ENCODE results near the gene MLXIP. TPM values are rescaled to one million over a fixed set of nuclear protein-coding genes. Genes with fewer than 3 reads are reported as not detected.

Gene MLXIP
- total and polyA plus RNA-seq, 2 of the 8 experiments (the other 6 are each of a cell fraction or from before 2014, with no cell fraction given): 5.5 to 40.5 TPM

DNA sequence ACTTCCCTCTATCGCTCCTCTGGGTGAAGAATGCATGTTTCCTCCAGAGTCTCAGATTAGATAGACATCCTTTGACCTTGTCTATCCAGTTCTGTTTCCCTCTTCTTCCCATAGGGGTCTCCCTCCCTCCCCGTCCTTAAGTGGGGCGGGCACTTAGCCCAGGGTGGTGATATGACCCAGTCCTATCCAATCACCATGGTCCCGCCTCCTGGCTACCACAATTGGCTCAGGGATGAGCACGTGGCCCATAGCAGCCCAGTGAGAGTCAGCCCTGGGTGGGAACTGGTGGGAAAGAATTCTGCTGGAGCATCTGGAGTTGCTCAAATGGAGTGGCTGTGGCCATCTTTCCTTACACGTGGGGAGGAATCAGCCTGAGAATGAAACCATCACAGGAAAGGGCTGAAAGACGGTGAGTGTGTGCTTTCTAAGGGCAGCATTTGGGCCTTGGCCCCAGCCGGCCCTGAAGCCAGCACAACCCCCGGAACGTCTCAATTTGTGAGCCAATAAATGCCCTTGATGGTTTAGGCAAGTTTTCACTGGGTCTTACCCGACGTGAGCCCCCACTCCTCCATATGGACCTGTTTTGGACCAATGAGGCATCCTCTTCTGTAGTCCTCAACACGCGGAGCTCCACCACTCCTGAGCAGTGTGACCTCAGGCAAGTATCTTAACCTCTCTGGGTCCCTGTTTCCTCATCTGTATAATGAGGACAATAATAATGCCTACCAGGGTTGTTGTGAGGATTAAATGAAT is 14.4 kb upstream of the MLXIP start:
- WGBS, 2 experiments (ENCODE audit: extremely low coverage in 1 of 2, insufficient coverage in 1 of 2, insufficient read length in 1 of 2, insufficient replicate concordance in 2 of 2, low coverage in 1 of 2, low lambda C conversion rate in 2 of 2, missing lambda C conversion rate in 1 of 2): 70% methylated on average over 14 of the region's 14 CpGs; no CpG with 5 or more reads in 1 of the 2 experiments
- H3K23me2 ChIP-seq (ENCODE audit: low read depth, low read length): no peaks in the 10 kb centered on the region
- DNase-seq (ENCODE audit: low read depth in 1 of 2, low spot score in 2 of 2) (peak; percentile 87 to 88), FAIRE-seq (peak; percentile 92)
- peak overlapping the region; percentile 56 to 61 for H3K4me2 ChIP-seq (ENCODE audit: insufficient read depth in 1 of 2, low read depth in 2 of 2, low read length in 2 of 2)
- H2AFZ ChIP-seq (ENCODE audit: low read length): no peak overlapping the region
- H2BK20ac ChIP-seq (ENCODE audit: low read length): peak overlapping the region; percentile 76; the same call in 1 of the 2 replicates
- peak overlapping the region; percentile 22 for H3K4ac ChIP-seq (replicated peaks; ENCODE audit: insufficient read length, low read depth, low read length)
- H3K36me3 ChIP-seq (ENCODE audit: control insufficient read depth in 2 of 4, insufficient read depth in 4 of 4, low read length in 3 of 4): peaks cover 0 to 12% (median 3%) of the 10 kb centered on the region in 4 experiments; a peak in 3 of 8 replicates
- H3K4me1 ChIP-seq (replicated peaks in 1 of 4; ENCODE audit: control insufficient read depth in 3 of 4, insufficient read depth in 4 of 4, low read length in 3 of 4): peaks cover 0 to 21% (median 10%) of the 10 kb centered on the region in 4 experiments; a peak in 6 of 7 replicates
- H3K27ac ChIP-seq (ENCODE audit: low read depth, low read length): 0 out of 2 replicates have a peak overlapping the region, but pooled peaks have one; percentile 24
- no peaks in the 10 kb centered on the region for H3K79me2 ChIP-seq (ENCODE audit: control insufficient read depth in 1 of 2, insufficient read depth in 2 of 2, low read length in 2 of 2)
- H2AK5ac ChIP-seq (ENCODE audit: low read depth, low read length): peak overlapping the region; percentile 29; the same call in 1 of the 2 replicates
- H4K8ac ChIP-seq (ENCODE audit: extremely low read depth, insufficient read depth, low read length): no peak overlapping the region
- H3K79me1 ChIP-seq (ENCODE audit: low read depth, low read length): 0 out of 2 replicates have a peak, but pooled peaks cover 2% of the 10 kb centered on the region
- 0 out of 2 replicates have a peak overlapping the region, but pooled peaks have one; percentile 9 for H2BK5ac ChIP-seq (ENCODE audit: low read depth, low read length)
- H3K9ac ChIP-seq (replicated peaks in 1 of 4; ENCODE audit: extremely low read depth in 1 of 4, low read depth in 3 of 4, low read length in 3 of 4): no peak overlapping the region; a peak in 1 of 7 replicates
- H3K14ac ChIP-seq (ENCODE audit: insufficient read length): no peak overlapping the region
- H3K27me3 ChIP-seq (replicated peaks in 1 of 4; ENCODE audit: control insufficient read depth in 3 of 4, extremely low read depth in 1 of 4, insufficient read depth in 3 of 4, low read length in 3 of 4): no peaks in the 10 kb centered on the region
- no peak overlapping the region for H3K56ac ChIP-seq (replicated peaks; ENCODE audit: insufficient read length, low read depth, low read length)
- H2BK120ac ChIP-seq (replicated peaks; ENCODE audit: low read depth, low read length): no peak overlapping the region
- H3K4me3 ChIP-seq (ENCODE audit: extremely low read depth in 1 of 4, insufficient read depth in 2 of 4, low read depth in 3 of 4, low read length in 4 of 4): peak overlapping the region; percentile 2 to 44 (median 10); a peak in 4 of 8 replicates
- no peaks in the 10 kb centered on the region for H3K9me3 ChIP-seq (ENCODE audit: insufficient read depth in 2 of 2, low read depth in 1 of 2, low read length in 1 of 2)
- peak overlapping the region; percentile 71; the same call in 1 of the 2 replicates for H2BK12ac ChIP-seq (ENCODE audit: low read depth, low read length)
- no peak overlapping the region for H3K23ac ChIP-seq (ENCODE audit: insufficient read length)
- ChIA-PET POLR2A (ENCODE audit: partially characterized antibody) (interaction anchor here (0.6 to 3.1 kb wide), 9 partner anchors 10 to 270 kb away, joined by 3 to 12 read pairs (median 7); partner anchors contain the start of gene MLXIP), CTCF (ENCODE audit: partially characterized antibody) (interaction anchor here (0.6 to 20.6 kb wide), 19 partner anchors 9 to 367 kb away, joined by 3 to 379 read pairs (median 4); no protein-coding TSS in a partner anchor)
- H3K18ac ChIP-seq (ENCODE audit: extremely low read depth, low read length): peak overlapping the region; percentile 52
- peak overlapping the region; percentile 89; the same call in 1 of the 2 replicates for H2BK15ac ChIP-seq (ENCODE audit: low read length)
- peak overlapping the region; percentile 0 for H4K5ac ChIP-seq (ENCODE audit: insufficient read length, low read depth, low read length)
- H4K20me1 ChIP-seq (replicated peaks in 1 of 2; ENCODE audit: control insufficient read depth in 1 of 2, insufficient read depth in 2 of 2, low read length in 2 of 2): no peaks in the 10 kb centered on the region
- H4K91ac ChIP-seq (replicated peaks; ENCODE audit: insufficient read length, low read length): peak overlapping the region; percentile 49
- TF ChIP-seq, protein P1, sequence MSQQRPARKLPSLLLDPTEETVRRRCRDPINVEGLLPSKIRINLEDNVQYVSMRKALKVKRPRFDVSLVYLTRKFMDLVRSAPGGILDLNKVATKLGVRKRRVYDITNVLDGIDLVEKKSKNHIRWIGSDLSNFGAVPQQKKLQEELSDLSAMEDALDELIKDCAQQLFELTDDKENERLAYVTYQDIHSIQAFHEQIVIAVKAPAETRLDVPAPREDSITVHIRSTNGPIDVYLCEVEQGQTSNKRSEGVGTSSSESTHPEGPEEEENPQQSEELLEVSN (IDR thresholded peaks at IDR 0.05): peak; percentile 100
- no peak for TF ChIP-seq TCF12 (IDR thresholded peaks at IDR 0.05; ENCODE audit: low read depth, low read length)
- 0 out of 2 replicates have a peak, but pooled peaks have one; percentile 7 for TF ChIP-seq JUND (IDR thresholded peaks at IDR 0.05; ENCODE audit: low read length)
- TF ChIP-seq HDAC6 (IDR thresholded peaks at IDR 0.05; ENCODE audit: low read depth, low read length): no peak
- TF ChIP-seq TBP (IDR thresholded peaks at IDR 0.05; ENCODE audit: low read depth, low read length): no peak
- TF ChIP-seq, protein P2, sequence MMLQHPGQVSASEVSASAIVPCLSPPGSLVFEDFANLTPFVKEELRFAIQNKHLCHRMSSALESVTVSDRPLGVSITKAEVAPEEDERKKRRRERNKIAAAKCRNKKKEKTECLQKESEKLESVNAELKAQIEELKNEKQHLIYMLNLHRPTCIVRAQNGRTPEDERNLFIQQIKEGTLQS (IDR thresholded peaks at IDR 0.05; ENCODE audit: insufficient read depth, low read depth, low read length): peak; percentile 65; the same call in 1 of the 2 replicates
- no peak for TF ChIP-seq RNF2 (IDR thresholded peaks at IDR 0.05; ENCODE audit: borderline replicate concordance, low read depth, low read length, missing control alignments, poor library complexity, severe bottlenecking)
- peak; percentile 91 for TF ChIP-seq SP1 (IDR thresholded peaks at IDR 0.05; ENCODE audit: low read depth, low read length)
- peak; percentile 49; the same call in 1 of the 2 replicates for TF ChIP-seq TAF1 (IDR thresholded peaks at IDR 0.05; ENCODE audit: low read depth, low read length)
